Activated CD4-positive, alpha-beta T cell treated with anti-CD3 and anti-CD28 coated beads for 24 hours (primary cell): ENCODE measurements around the gene RAB3GAP1.
"Not testable (repeated sequence)": the region's sequence is repeated elsewhere in the genome, so short reads cannot be mapped to it uniquely, and the experiment has no call there.

Experiments used
- DNase-seq, 2 donors: peaks; one replicate each; pipeline ENCODE4 v3.0.0-alpha.2; 2020; ENCODE audit warnings: low read depth in 2 of 2

RAB3GAP1 gene

GRCh38 chr2:135105513-135106316 is 53.6 kb downstream of the RAB3GAP1 start:
- DNase-seq, result not testable (repeated sequence)

- no peak for DNase-seq
Observed at GRCh38 chr2:135113322-135113721, 61.2 kb downstream of the RAB3GAP1 start.

GRCh38 chr2:135119582-135119981 is 67.5 kb downstream of the RAB3GAP1 start:
- DNase-seq, result no peak

- no peak for DNase-seq
Observed at GRCh38 chr2:135121016-135121657, 69.0 kb downstream of the RAB3GAP1 start.

- DNase-seq, result not testable (repeated sequence)
Observed at GRCh38 chr2:135121658-135122039, 69.6 kb downstream of the RAB3GAP1 start.

GRCh38 chr2:135124924-135125886 is 73.1 kb downstream of the RAB3GAP1 start:
- no peak for DNase-seq

GRCh38 chr2:135125940-135126339 is 73.8 kb downstream of the RAB3GAP1 start:
- DNase-seq, result no peak

DNA sequence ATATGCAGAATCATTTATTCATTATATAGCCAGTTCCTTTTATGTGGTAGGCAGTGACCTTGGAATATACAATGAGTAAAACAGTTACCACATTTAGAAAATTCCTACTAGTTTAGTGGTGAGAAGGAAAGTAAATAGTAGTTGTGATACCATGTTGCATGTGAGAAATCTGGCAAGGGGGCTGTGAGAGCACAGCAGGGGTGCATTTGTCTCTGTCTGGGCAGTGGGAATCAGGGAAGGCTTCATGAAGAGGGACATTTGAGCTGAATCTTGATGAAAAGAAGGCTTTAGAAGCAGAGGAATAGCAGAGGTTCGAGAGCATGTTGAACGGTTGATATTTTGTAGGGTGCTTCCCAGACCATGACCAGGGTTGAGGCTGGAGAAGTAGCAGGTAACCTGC is 78.7 kb downstream of the RAB3GAP1 start:
- DNase-seq, result no peak

DNA sequence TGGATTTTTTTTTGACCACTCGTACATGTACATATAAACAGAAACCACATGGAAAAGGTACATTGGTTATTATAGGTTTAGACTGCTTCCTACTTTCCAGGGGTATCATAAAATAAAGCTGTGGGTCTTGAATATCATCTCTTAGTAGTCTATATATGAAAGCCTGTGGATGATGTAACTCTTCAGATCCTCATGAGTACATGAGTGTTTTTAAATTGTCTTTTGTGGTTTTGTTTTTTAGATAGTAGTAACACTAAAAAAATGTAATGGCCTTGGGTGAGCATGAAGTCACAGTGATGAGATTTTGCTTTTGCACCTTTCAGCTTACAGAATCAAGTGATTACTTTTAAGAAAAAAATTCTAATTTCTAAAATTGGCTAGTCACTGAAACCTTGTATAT is 80.2 kb downstream of the RAB3GAP1 start:
- DNase-seq, result no peak

GRCh38 chr2:135140606-135141005 is 88.5 kb downstream of the RAB3GAP1 start:
- DNase-seq, result no peak

GRCh38 chr2:135142323-135142722 is 90.2 kb downstream of the RAB3GAP1 start:
- no peak for DNase-seq

- DNase-seq, result no peak
Observed at GRCh38 chr2:135144343-135144742, 92.3 kb downstream of the RAB3GAP1 start.

DNA sequence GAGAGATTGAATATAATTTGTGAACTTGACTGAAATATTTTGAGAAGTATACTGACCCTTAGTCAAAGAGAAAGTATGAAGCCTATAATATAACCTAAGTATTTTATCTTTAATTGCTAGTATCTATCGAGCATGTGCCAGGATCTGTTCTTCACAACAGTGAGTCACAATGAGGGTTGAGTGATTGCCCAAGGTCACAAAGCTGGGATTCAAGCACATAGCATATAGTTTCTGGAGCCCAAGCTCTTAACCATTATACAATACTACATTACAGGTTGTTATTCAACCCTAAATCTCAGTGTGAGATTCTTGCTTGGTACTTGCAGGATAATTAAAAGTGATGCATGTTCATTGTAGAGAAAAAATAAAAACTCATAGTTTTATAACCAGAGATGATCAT is 97.2 kb downstream of the RAB3GAP1 start:
- no peak for DNase-seq

- DNase-seq, result no peak
Observed at GRCh38 chr2:135150725-135151124, 98.6 kb downstream of the RAB3GAP1 start.

DNA sequence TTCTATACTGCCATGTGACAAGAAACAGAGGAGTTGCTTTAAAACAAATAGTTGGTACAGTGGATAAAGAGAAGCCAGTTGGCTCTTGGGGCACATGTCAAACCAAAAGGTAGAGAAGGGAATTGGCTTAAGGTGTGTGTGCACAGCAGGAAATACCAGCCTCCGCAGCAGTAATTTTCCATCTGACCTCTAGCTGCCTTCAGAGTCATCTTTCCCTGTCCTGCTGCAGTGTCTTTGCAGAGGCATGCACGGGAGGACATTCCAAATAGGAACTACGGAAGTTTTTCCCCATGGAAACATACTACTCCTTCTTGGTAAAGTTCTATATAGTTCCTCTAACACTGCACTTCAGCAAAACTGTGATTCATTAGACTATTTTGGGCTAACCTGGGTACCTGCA is 99.5 kb downstream of the RAB3GAP1 start:
- no peak for DNase-seq

GRCh38 chr2:135152361-135152760 is 100.3 kb downstream of the RAB3GAP1 start:
- no peak for DNase-seq

- no peak for DNase-seq
Observed at GRCh38 chr2:135154962-135155361, 102.9 kb downstream of the RAB3GAP1 start.

DNA sequence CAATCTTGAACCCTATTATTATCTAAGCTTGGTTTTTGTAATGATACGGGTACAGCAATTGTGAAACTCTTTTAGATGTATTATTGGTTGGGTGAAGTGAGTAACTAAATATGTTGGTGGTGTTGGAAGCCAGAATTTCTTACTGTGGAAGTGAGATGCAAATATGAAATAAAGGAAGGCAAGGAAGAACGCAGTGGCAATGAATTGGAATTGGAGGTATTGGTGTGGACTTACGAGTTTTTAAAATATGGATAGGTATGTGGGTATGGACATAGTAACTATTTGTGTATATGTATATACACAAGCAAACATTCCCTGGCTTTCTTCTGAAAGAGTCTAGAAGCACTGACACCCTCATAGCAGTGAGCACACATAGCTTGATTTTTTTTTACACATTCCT is 105.8 kb downstream of the RAB3GAP1 start:
- DNase-seq, result no peak

GRCh38 chr2:135159191-135159590 is 107.1 kb downstream of the RAB3GAP1 start:
- no peak for DNase-seq

DNA sequence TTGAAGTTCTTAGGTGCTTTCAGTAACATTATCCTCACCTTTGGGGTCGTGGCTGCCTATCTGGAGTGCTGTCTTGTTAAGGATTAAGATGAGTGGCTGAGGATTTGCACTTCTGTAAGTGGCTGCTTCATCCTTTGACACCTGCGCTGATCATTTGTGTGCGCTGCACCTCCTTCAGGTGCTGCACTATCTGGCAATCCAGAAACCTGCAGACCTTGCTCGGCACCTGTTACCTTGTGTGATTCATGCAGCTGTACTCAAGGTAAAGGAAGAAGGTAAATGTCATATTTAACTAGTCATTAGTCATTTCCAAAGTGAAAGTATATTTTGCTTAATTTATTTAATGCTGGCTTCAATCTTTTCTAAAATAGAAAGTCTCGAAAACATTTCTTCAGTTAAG is 110.3 kb downstream of the RAB3GAP1 start:
- DNase-seq, result no peak

- DNase-seq, result no peak
Observed at GRCh38 chr2:135162786-135163185, 110.7 kb downstream of the RAB3GAP1 start.

GRCh38 chr2:135163306-135163705 is 111.2 kb downstream of the RAB3GAP1 start:
- DNase-seq, result no peak
